Glomerular visceral epithelial cell (primary cell): ENCODE data around the gene TMEM59L.

ENCODE experiments used
- DNase-seq: peaks from one replicate; pipeline ENCODE4 v3.0.0-alpha.2; 2016; ENCODE audit errors: extremely low spot score

TMEM59L gene

DNA sequence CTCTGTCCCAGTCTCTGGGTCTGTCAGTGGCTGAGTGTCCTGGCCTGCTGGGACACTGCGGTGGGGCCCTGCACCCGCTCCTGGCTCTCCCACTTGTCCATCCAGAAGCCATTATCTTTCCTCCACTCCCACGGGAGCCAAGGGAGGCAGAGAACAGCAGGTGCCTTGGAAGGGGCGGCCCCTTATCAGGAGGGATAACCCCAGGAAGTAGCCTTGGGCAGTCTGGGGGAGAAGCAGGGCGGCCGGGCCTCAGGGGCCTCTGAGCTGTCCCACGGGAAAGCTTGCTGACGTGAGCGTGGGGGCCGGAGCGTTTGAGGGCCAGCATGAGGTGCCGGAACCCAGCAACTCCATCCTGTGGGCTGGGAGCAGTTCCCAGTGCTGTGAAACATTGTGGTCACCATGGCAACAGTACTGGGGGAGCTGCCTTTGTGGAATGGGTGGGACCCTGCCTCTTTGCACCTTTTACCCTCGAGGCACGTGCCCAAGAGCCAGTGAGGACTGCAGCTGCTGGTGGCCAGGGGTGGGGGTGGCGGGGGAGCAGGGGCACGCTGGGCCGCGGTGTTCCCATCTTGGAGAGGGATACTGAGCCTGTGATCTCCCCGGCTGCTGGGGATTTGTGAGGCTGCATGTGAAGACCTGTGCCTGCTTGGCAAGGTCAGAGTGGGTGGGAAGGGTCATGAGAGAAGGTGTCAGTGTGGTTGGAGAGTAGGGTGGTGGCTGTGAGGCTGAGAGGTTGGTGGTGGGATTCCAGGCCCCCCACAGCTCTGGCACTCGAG is 45.1 kb downstream of the TMEM59L start:
- DNase-seq = peak; percentile 67

DNA sequence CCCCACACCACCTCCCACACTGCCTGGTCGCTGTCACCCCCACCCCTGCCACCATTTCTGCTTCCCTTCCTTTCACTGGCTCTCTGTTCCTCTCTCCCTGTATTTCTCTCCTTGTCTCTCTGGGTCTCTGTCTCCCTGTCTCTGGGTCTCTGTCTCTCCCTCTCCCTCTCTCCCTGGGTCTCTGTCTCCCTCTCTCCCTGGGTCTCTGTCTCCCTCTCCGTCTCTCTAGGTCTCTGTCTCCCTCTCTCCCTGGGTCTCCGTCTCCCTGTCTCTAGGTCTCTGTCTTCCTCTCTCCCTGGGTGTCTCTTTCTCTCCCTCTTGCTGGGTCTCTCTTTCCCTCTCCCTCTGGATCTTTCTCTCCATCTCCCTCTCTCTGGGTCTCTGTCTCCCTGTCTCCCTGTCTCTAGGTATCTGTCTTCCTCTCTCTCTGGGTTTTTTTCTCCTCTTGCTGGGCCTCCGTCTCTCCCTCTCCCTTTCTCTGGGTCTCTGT is 45.7 kb downstream of the TMEM59L start:
- no peak for DNase-seq

DNA sequence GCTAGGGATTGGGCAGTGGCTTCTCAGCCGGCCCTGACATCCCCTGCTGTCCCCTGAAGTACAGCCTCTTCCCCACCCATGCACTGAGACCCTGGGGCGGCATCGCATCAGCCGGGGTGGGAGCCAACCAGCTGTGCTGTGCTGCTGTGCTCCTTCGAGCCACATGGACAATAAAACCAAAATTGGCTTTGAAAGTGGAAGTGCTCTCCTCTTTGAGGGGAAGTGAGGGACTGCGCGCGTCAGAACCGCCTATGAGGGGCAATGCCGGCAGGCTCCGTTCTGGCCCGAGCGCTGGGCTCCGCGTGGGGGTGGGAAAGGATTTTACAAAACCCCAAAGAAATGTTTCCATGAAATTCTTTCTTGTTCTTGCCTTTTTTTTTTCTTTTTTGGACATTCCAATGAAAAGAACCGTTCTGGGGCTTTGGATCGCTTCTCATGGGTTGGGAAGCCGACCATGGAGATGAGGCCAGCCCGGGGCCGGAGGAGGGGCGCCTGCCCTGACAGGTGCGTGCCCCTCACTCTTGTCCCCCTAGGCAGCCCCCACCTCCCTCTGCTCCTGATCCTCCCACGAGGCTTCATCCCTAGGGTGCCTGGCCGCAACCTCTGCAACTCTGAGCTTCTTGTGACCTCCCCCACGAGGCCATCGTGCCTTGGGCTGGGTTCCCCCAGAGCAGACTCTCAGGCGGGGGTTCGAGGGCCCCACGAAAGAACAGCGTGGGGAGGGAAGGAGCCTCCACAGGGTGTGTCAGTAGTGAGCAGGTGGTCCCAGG is 46.8 kb downstream of the TMEM59L start:
- DNase-seq = no peak

DNA sequence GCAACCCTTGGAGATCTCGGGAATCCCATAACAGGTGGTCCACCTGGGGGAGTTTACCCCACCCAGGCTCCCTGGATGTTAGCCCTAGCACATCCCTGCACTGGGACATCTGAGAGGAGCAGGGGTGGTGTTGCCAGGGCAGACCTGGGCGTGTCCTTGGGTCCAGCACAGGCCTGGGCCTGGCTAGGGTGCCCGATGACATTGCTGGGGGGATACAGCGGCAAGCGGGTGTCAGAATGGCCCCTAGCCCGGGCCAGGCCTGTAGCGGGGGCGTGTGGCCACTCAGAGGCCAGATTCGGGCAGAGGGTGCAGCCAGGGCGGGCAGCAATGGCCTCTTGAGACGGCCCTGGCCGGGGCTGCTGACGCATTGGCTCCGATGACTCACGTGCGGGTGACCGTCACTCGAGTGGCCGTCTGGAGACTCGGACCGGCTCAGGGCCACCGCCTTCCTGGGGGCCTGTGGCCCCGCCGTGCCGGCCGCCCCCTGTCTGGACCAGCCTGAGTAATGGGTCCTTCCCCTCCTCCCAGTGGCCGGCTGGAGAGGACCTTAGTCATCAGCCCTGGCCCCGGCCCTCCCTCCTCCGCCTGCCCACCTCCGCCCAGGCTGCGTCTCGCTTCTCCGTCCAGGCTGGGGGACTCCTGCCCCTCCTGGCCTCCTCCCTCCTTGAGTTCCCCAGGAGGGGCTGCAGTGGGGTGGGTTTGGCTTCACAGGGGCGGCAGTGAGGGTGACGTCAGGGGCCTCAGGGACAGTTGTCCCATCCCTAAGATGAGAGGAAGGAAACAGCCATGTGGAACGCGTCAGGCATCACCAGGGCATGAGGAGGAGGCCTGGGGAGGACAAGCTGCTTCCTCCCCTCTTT is 47.6 kb downstream of the TMEM59L start:
- DNase-seq = peak; percentile 78

DNA sequence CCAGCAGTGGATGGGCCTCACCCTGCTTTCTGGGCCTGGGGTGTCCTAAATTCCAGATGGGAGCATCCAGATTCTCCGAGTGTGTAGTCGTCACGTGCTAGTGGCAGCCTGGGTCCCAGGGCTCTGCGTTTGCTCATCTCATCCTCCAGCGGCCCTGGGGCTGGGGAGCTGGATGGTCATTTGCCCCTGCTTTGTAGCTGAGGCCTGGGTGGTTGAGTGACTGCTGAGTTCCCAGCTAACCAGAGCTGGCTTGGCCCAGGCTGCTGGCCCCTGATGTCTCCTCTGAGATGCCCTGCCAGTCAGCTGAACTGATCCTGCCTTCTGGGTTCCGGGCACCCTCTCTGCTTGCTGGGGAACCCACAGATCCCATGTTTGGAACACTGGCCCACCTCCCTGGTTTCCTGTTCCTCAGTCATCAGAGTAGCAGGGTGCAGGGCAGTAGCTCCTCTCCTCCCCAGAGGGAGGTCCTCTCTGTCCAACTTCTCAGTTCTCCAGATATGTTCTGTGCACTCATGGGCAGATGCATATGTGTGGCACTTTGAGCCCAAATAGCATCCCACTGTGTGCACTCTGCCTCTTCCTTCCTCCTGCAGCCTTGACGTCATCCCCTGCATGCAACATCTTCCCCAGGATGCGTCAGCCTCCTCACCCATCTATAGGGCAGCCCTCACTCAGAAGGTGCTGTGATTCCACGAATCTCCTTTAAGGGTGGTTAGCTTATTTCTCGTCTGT is 48.4 kb downstream of the TMEM59L start:
- DNase-seq = no peak

DNA sequence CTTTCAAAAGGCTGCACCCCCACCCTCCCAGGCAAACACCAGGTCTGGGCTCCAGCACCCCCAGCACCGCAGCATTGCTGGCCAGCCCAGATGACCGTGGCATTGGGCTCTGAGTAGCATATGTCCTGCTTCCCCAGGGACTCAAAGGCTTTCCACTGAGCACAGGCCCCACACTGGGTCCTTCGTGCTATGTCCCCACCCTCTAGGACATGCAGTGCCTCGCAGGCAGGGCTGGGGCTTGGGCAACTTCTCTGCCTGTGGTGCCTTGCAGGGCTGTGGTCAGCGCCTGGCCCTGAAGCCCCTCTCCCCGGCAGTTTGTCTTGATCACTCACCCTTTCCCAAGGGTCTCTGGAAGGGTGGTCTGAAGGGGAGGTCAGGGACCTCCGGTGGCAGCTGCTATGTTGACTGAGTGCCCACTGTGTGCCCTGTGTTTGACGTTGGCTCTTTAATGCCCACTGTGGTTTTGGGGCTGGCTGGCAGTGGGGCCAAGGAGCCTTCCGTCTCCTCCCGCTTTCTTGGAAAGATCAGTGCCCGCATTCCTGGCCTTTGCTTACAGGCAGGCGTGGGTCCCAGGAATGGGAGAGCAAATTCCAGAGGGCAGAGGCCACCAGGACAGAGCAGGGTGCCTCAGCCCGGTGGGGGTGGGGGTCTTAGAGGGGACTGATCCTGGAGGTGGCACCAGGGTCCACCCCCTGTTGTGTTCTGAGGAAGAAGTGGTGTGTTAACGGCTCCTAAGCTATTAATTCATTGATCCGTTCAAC is 50.5 kb downstream of the TMEM59L start:
- peak; percentile 30 for DNase-seq

DNA sequence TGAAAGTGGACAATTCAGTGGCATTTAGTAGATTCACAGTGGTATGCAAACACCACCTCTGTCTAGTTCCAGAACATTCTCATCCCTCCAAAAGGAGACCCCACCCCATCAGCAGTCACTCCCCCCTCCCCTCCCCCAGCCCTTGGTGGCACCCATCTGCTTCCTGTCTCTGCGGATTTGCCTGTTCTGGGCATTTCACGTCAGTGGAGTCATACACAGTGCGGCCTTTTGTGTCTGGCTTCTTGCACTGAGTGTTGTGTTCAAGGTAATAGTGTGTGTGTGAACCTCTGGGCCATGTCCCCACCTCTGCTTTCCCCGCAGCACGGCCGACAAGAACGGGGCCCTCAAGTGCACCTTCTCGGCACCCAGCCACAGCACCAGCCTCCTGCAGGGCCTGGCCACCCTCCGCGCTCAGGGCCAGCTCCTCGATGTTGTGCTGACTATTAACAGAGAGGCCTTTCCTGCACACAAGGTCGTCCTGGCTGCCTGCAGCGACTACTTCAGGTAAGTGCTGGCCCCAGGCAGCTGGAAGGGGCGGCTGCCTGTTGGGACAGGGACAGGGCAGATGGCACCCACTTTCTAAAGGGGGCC is 51.4 kb downstream of the TMEM59L start:
- no peak for DNase-seq

DNA sequence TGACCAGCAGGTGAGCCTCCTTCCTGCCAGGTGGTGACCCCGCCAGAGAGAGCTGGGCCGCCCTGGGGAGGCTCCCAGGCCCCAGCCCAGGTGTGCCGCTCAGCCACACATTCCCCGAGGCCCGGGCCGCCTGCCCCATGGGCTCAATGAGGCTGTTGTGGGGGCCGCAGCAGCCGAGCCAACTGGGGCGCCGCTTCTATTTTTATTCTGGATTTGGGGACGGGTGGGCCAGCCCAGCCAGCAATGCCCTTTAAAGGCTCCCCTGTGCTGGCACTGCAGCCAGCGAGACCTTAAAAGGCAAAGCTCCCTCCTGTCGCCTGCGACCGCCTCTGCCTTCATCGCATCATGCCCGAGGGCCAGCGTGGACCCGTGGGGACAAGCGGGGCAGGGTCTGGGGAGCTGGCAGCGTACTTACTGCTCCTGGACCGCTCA is 53.1 kb downstream of the TMEM59L start:
- DNase-seq = no peak

DNA sequence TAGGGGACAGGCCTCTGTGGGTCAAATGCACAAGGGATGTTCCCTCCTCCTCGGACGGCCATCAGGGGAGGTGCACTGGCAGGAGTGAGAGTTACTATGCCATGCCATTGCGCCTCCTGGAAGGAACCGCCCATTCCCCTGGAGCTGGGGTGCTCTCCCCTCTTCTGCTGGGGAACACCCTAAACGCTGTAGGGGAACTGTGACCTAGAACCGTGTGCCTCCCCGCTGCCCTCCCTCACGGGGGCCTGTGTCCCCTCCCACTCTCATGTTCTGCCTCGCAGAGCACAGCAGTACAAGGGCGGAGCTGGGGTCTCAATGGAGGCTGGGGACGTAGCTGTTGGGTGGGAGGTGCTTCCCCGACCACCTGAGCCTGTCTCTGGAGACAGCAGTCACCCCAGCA is 53.6 kb downstream of the TMEM59L start:
- no peak for DNase-seq

DNA sequence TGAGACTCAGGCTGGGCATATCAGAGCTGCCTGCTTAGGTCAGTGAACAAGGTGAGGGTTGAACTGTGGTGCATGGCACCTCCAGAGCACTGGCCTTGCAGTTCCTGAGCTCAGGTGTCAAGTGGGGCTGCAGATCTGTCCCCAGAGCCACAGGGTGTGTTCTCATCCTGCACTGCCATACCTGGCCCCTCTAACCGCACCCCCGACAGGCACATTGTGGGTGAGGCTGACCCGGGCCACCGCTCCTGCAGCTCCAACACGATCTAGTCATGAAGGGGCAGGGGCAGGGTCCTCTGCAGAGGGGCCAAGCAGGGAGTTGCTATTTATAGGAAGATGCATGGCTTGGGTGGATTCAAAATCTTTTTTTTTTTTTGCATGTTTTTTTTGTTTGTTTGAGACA is 54.1 kb downstream of the TMEM59L start:
- no peak for DNase-seq

DNA sequence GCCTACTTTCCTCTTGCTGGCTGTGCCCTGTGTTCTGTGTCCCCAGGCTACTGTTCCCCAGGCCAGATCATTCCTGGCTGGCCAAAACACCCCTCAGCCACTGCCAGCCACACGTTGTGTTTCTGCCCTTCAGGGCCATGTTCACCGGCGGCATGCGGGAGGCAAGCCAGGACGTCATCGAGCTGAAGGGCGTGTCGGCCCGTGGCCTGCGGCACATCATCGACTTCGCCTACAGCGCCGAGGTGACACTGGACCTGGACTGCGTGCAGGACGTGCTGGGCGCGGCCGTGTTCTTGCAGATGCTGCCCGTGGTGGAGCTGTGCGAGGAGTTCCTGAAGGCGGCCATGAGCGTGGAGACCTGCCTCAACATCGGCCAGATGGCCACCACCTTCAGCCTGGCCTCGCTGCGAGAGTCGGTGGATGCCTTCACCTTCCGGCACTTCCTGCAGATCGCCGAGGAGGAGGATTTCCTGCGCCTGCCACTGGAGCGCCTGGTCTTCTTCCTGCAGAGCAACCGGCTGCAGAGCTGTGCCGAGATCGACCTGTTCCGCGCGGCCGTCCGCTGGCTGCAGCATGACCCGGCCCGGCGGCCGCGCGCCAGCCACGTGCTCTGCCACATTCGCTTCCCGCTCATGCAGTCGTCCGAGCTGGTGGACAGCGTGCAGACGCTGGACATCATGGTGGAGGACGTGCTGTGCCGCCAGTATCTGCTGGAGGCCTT is 55.0 kb downstream of the TMEM59L start:
- no peak for DNase-seq

DNA sequence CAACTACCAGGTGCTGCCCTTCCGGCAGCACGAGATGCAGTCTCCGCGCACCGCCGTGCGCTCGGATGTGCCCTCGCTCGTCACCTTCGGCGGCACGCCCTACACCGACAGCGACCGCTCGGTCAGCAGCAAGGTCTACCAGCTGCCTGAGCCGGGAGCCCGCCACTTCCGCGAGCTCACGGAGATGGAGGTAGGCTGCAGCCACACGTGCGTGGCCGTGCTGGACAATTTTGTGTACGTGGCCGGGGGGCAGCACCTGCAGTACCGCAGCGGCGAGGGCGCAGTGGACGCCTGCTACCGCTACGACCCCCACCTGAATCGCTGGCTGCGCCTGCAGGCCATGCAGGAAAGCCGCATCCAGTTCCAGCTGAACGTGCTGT is 55.6 kb downstream of the TMEM59L start:
- no peak for DNase-seq

DNA sequence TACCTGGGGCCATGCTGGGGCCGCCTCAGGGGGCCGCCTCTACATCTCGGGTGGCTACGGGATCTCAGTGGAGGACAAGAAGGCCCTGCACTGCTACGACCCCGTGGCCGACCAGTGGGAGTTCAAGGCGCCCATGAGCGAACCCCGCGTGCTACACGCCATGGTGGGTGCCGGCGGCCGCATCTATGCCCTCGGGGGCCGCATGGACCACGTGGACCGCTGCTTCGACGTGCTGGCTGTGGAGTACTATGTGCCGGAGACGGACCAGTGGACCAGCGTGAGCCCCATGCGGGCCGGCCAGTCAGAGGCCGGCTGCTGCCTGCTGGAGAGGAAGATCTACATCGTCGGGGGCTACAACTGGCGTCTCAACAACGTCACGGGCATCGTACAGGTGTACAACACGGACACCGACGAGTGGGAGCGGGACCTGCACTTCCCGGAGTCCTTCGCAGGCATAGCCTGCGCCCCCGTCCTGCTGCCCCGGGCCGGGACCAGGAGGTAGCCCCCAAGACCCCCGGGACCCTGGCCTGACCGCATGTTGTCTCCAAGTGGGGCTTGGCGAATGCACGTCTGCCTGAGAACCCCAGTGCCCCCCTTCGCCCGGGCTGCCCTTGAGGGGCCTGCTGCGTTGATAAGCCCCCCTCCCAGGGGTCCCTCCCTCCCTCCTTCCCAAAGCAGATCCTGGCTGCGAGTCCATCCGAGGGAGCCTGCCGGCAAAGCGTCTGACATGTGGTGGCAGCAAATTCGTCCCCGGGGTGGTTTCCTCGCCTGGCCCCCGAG is 56.3 kb downstream of the TMEM59L start:
- DNase-seq = no peak

DNA sequence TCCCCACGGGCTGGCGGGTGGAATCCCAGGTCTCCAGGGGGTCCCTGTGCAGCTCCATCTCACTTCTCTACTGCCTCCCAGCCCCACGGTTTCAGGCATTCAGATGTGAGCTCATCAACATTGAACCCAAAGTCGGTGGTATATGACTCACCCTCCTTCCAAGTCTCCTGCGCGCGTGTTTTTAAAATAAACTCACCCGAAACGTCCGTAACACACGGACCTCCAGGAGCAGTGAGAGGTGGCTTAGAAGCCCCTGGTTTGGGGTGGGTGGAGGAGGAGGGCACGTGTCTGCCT is 56.8 kb downstream of the TMEM59L start:
- no peak for DNase-seq

DNA sequence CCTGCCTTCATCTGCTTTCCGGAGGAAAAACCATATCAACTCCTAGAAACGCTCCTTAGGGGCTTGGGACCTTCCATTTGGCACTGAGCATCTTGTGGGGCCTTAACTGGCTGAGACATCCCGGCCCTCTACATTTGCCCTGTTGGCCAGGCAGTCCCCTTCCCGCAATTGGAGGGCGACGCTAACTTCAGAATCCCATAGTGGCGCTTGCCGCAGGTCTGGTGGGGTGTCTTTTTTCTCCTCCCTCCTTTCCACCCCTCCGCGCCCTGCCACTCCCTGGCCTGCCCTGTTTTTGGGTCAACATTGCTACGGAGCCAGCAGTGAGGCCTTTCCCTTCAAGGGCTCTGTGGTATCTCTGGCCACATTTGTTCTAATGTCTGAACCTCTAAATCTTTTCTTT is 57.2 kb downstream of the TMEM59L start:
- no peak for DNase-seq

DNA sequence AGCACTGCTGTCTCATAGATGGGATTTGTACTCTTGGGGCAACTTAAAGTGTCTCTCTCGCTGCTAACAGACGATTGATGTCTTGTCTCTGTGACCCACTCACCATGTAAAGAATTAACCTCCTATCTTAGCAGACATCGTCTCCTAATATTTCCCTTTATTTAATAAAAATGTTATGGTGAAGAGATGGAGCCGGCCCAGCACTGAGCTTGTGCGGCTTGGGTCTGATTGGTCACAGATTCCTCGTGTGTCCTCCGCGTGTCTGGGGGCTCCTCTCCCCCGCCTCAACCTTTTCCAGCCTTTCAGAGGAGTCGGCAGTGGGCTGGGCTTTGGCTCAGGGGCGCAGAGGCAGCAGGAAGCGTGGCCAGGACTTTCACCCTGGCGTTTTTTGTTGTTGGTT is 57.6 kb downstream of the TMEM59L start:
- DNase-seq = no peak
